ENCODE measurements around the gene NTN5. TPM values are rescaled to one million over a fixed set of nuclear protein-coding genes. Genes with fewer than 3 reads are reported as not detected.
"Not testable (repeated sequence)": the region's sequence is repeated elsewhere in the genome, so short reads cannot be mapped to it uniquely, and the experiment has no call there.

NTN5 gene
- total RNA-seq, 1 donor from 2014 or later = 0.75 TPM

DNA sequence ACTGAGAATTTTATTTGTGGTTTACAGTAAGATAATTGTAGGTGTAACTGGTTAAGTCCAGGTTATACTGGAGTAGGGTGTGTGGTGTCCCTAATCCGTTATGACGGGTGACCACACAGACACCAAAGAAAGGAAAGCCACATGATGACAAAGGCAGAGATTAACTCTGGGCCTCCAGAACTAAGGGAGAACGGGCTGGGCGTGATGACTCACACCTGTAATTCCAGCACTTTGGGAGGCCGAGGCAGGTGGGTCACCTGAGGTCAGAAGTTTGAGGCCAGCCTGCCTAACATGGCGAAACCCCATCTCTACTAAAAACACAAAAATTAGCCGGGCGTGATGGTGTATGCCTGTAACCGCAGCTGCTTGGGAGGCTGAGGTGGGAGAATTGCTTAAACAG, 12.8 kb upstream of the NTN5 start:
- TF ChIP-seq, protein P1, sequence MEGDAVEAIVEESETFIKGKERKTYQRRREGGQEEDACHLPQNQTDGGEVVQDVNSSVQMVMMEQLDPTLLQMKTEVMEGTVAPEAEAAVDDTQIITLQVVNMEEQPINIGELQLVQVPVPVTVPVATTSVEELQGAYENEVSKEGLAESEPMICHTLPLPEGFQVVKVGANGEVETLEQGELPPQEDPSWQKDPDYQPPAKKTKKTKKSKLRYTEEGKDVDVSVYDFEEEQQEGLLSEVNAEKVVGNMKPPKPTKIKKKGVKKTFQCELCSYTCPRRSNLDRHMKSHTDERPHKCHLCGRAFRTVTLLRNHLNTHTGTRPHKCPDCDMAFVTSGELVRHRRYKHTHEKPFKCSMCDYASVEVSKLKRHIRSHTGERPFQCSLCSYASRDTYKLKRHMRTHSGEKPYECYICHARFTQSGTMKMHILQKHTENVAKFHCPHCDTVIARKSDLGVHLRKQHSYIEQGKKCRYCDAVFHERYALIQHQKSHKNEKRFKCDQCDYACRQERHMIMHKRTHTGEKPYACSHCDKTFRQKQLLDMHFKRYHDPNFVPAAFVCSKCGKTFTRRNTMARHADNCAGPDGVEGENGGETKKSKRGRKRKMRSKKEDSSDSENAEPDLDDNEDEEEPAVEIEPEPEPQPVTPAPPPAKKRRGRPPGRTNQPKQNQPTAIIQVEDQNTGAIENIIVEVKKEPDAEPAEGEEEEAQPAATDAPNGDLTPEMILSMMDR (conservative IDR thresholded peaks at IDR 0.05) = no peak
- Mint-ChIP-seq H3K27me3 (ENCODE audit: low read depth) (no peaks in the 10 kb centered on the region), H3K9me3 (no peaks in the 10 kb centered on the region), H3K4me3 (no peak overlapping the region), H3K27ac (ENCODE audit: unreplicated experiment) (no peak overlapping the region), H3K36me3 (ENCODE audit: low read depth) (no peaks in the 10 kb centered on the region), H3K4me1 (peaks cover 3% of the 10 kb centered on the region)
- no peak for DNase-seq (ENCODE audit: low read depth, low spot score)

DNA sequence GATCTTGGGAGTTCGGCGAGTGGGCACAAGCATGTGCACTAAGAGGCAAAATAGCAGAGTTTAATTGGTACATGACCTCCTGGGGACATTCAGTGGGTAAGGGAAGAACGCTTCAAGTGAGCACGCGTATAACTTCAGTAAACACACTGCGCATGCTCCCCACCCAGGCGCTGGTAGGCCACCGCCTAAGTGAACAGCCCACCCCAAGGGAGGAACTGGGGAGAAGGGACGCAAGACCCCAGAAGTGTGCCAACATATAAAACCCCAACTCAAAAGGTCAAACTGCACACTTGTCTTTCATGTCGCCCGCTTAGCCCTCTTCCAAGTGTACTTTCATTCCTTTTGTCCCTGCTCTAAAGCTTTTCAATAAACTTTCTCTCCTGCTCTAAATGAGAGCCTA, 10.5 kb upstream of the NTN5 start:
- no peak overlapping the region for H3K27ac Mint-ChIP-seq (ENCODE audit: unreplicated experiment)
- H3K36me3 Mint-ChIP-seq (ENCODE audit: low read depth) = no peaks in the 10 kb centered on the region
- H3K4me1 Mint-ChIP-seq = peaks cover 3% of the 10 kb centered on the region
- no peaks in the 10 kb centered on the region for H3K9me3 Mint-ChIP-seq
- H3K4me3 Mint-ChIP-seq = no peak overlapping the region
- TF ChIP-seq, protein P1 (conservative IDR thresholded peaks at IDR 0.05) = no peak
- DNase-seq (ENCODE audit: low read depth, low spot score) = no peak
- no peaks in the 10 kb centered on the region for H3K27me3 Mint-ChIP-seq (ENCODE audit: low read depth)

DNA sequence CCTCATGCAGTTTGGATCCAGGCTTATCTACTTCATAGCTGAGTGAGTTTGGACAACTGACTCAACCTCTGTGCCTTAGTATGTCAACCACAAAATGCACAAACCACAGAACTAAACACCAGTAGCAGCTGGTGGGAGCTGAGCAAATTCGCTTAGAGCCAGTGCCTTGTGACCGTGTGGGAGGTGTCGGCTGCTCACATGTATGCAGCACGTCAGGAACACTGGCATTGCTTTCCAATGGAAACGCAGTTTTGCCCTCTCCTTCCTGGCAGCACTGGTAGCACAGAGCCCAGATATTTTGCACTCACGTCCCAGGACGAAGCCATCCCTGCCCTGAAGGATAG, 8.3 kb upstream of the NTN5 start:
- TF ChIP-seq, protein P1 (conservative IDR thresholded peaks at IDR 0.05) = no peak
- no peak overlapping the region for H3K27ac Mint-ChIP-seq (ENCODE audit: unreplicated experiment)
- no peaks in the 10 kb centered on the region for H3K27me3 Mint-ChIP-seq (ENCODE audit: low read depth)
- H3K9me3 Mint-ChIP-seq = no peaks in the 10 kb centered on the region
- H3K4me3 Mint-ChIP-seq = no peak overlapping the region
- no peaks in the 10 kb centered on the region for H3K36me3 Mint-ChIP-seq (ENCODE audit: low read depth)
- DNase-seq (ENCODE audit: low read depth, low spot score) = no peak
- peaks cover 3% of the 10 kb centered on the region for H3K4me1 Mint-ChIP-seq

DNA sequence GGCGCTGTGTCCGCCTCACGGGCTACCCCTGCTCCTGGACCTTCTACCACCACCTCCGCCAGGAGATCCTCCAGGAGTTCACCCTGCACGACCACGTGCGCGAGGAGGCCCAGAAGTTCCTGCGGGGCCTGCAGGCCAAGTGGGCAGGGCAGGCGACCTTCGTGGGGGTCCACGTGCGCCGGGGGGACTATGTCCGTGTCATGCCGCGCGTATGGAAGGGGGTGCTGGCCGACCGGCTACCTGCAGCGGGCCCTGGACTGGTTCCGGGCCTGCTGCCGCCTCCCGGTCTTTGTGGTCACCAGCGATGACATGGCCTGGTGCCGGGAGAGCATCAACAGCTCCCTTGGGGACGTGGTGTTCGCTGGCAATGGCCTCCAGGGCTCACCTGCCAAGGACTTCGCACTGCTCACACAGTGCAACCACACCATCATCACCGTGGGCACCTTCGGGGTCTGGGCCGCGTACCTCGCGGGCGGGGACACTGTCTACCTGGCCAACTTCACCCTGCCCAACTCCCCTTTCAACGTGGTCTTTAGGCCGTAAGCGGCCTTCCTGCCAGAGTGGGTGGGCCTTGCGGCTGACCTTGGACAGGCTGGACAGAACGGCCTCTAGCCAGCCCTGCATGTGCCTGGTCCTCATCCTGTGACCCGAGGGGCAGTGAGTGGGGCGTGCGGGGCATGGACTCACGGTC, 7.8 kb upstream of the NTN5 start:
- Mint-ChIP-seq H3K36me3 (ENCODE audit: low read depth) (no peaks in the 10 kb centered on the region), H3K4me3 (no peak overlapping the region)

DNA sequence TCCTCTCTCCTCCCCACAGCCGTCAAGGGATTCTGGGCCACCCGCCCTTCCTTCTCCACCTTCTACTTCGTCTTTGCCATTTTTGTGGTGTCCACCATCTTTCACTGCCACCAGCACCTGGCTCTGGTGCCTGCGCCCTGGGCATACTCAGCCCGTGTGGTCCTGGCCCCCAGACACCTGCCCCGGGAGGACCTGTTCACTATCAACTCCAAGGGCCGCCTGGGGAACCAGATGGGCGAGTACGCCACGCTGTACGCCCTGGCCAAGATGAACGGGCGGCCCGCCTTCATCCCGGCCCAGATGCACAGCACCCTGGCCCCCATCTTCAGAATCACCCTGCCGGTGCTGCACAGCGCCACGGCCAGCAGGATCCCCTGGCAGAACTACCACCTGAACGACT, 7.2 kb upstream of the NTN5 start:
- not testable (repeated sequence) for H3K27ac Mint-ChIP-seq (ENCODE audit: unreplicated experiment); DNase-seq (ENCODE audit: low read depth, low spot score); H3K27me3 Mint-ChIP-seq (ENCODE audit: low read depth); H3K4me3 Mint-ChIP-seq; H3K36me3 Mint-ChIP-seq (ENCODE audit: low read depth); H3K9me3 Mint-ChIP-seq
- H3K4me1 Mint-ChIP-seq = peaks cover 12% of the 10 kb centered on the region

More for the DNA sequence above, 7.8 kb upstream of the NTN5 start:
- H3K9me3 Mint-ChIP-seq = no peaks in the 10 kb centered on the region
- DNase-seq (ENCODE audit: low read depth, low spot score) = no peak
- peaks cover 6% of the 10 kb centered on the region for H3K4me1 Mint-ChIP-seq
- H3K27ac Mint-ChIP-seq (ENCODE audit: unreplicated experiment) = no peak overlapping the region
- TF ChIP-seq, protein P1 (conservative IDR thresholded peaks at IDR 0.05) = no peak
- no peaks in the 10 kb centered on the region for H3K27me3 Mint-ChIP-seq (ENCODE audit: low read depth)

DNA sequence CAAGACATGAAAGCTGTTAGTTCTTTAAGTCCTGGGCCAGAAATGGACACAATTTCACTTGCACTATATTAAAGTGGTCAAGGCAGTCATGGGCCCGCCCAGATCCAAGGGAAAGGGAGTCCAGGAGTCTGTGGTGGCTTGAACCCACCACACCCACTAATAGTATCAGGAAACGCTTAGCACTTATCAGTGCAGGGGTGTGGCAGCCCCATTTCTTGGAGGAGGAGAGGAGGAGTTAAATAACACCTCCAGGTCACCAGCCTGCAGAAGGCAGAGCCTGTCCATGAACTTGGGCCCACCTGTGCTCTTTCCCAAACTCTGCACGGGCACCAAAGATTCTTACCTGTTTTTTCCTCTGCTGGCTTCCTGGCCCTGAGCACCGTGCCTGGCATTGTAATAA, 5.4 kb upstream of the NTN5 start:
- TF ChIP-seq, protein P1 (conservative IDR thresholded peaks at IDR 0.05) = no peak
- Mint-ChIP-seq H3K4me1 (peaks cover 21% of the 10 kb centered on the region), H3K9me3 (no peaks in the 10 kb centered on the region), H3K27ac (ENCODE audit: unreplicated experiment) (no peak overlapping the region), H3K36me3 (ENCODE audit: low read depth) (no peaks in the 10 kb centered on the region), H3K27me3 (ENCODE audit: low read depth) (no peaks in the 10 kb centered on the region), H3K4me3 (no peak overlapping the region)
- no peak for DNase-seq (ENCODE audit: low read depth, low spot score)

Data from neural crest cell (in vitro differentiated cells).